Liver (tissue), 9 donors: Measurements from ENCODE around the gene SLC8A1. TPM values are rescaled to one million over a fixed set of nuclear protein-coding genes. Genes with fewer than 3 reads are reported as not detected.

Experiments
- DNase-seq: peaks from one replicate; pipeline ENCODE4 v3.0.0-alpha.2; 2017; ENCODE audit warnings: low spot score
- H3K27ac ChIP-seq, 2 donors: one replicate each; pipeline ENCODE4 v1.7.0; 2013; ENCODE audit warnings: inconsistent platforms in 2 of 2, low read length in 2 of 2, control low read depth in 1 of 2, low read depth in 1 of 2, mild to moderate bottlenecking in 1 of 2
- H3K27me3 ChIP-seq, 4 donors: one replicate each; pipeline versions ENCODE4 v1.6.1 to v1.7.0; 2013; ENCODE audit warnings: low read length in 3 of 4, inconsistent platforms in 1 of 4, mild to moderate bottlenecking in 1 of 4, moderate library complexity in 1 of 4; ENCODE audit not compliant: control insufficient read depth in 4 of 4, insufficient read depth in 4 of 4
- H3K36me3 ChIP-seq, 4 donors: one replicate each; pipeline versions ENCODE4 v1.6.1 to v1.7.0; 2013; ENCODE audit warnings: low read length in 3 of 4, mild to moderate bottlenecking in 3 of 4, low read depth in 1 of 4, moderate library complexity in 1 of 4; ENCODE audit not compliant: control insufficient read depth in 4 of 4, insufficient read depth in 3 of 4
- H3K4me1 ChIP-seq, 4 donors: one replicate each; pipeline versions ENCODE4 v1.6.1 to v1.7.0; 2013; ENCODE audit warnings: low read length in 3 of 4, mild to moderate bottlenecking in 3 of 4, moderate library complexity in 1 of 4; ENCODE audit not compliant: control insufficient read depth in 4 of 4, insufficient read depth in 4 of 4
- H3K4me3 ChIP-seq, 3 donors: one replicate each; pipeline versions ENCODE4 v1.6.1 to v1.7.0; 2013; ENCODE audit warnings: low read length in 3 of 3, control low read depth in 1 of 3, low read depth in 1 of 3, mild to moderate bottlenecking in 1 of 3
- H3K9ac ChIP-seq, 2 donors: one replicate each; pipeline ENCODE4 v1.7.0; 2013; ENCODE audit warnings: low read length in 2 of 2, mild to moderate bottlenecking in 2 of 2, moderate library complexity in 2 of 2, control low read depth in 1 of 2, low read depth in 1 of 2
- H3K9me3 ChIP-seq, 4 donors: one replicate each; pipeline versions ENCODE4 v1.6.1 to v1.7.0; 2013; ENCODE audit warnings: low read length in 3 of 4; ENCODE audit not compliant: control insufficient read depth in 4 of 4
- ATF3 ChIP-seq: IDR thresholded peaks from 2 replicates; pipeline ENCODE4 v1.6.1; 2016; ENCODE audit warnings: antibody characterized with exemption
- CTCF ChIP-seq: fragments of 150-350 bp; IDR thresholded peaks from 2 replicates; pipeline ENCODE4 v1.5.1; 2017; ENCODE audit warnings: improper control_type of control experiment, low read depth, low read length; ENCODE audit not compliant: missing input control
- EGR1 ChIP-seq, 2 donors: IDR thresholded peaks; 2 replicates each; pipeline ENCODE4 v1.6.1; 2016 to 2018; ENCODE audit warnings: antibody characterized with exemption in 2 of 2, low read depth in 2 of 2
- FOXA1 ChIP-seq: IDR thresholded peaks from 2 replicates; pipeline ENCODE4 v1.6.1; 2016; ENCODE audit warnings: antibody characterized with exemption
- FOXA2 ChIP-seq: IDR thresholded peaks from 2 replicates; pipeline ENCODE4 v1.6.1; 2016; ENCODE audit warnings: antibody characterized with exemption
- GABPA ChIP-seq, 2 donors: IDR thresholded peaks in 1 of 2; conservative IDR thresholded peaks in 1 of 2; 2 replicates each; pipeline ENCODE4 v1.6.1; 2016; ENCODE audit warnings: antibody characterized with exemption in 2 of 2, mild to moderate bottlenecking in 1 of 2, moderate library complexity in 1 of 2
- HNF4A ChIP-seq, 2 donors: conservative IDR thresholded peaks; 2 replicates each; pipeline ENCODE4 v1.6.1; 2016; ENCODE audit warnings: antibody characterized with exemption in 2 of 2, mild to moderate bottlenecking in 2 of 2
- HNF4G ChIP-seq: IDR thresholded peaks from 2 replicates; pipeline ENCODE4 v1.6.1; 2016; ENCODE audit warnings: antibody characterized with exemption
- JUND ChIP-seq, 2 donors: IDR thresholded peaks; 2 replicates each; pipeline ENCODE4 v1.6.1; 2016; ENCODE audit warnings: antibody characterized with exemption in 2 of 2
- MAX ChIP-seq: IDR thresholded peaks from 2 replicates; pipeline ENCODE4 v1.6.1; 2016; ENCODE audit warnings: antibody characterized with exemption
- NR2F2 ChIP-seq: IDR thresholded peaks from 2 replicates; pipeline ENCODE4 v1.6.1; 2016; ENCODE audit warnings: antibody characterized with exemption
- RAD21 ChIP-seq, 2 donors: IDR thresholded peaks; 2 replicates each; pipeline ENCODE4 v1.6.1; 2016; ENCODE audit warnings: antibody characterized with exemption in 2 of 2, mild to moderate bottlenecking in 2 of 2
- REST ChIP-seq: IDR thresholded peaks from 2 replicates; pipeline ENCODE4 v1.6.1; 2016; ENCODE audit warnings: antibody characterized with exemption, mild to moderate bottlenecking
- RXRA ChIP-seq, 2 donors: IDR thresholded peaks; 2 replicates each; pipeline ENCODE4 v1.6.1; 2017 to 2018; ENCODE audit warnings: antibody characterized with exemption in 2 of 2, mild to moderate bottlenecking in 1 of 2
- SP1 ChIP-seq: IDR thresholded peaks from 2 replicates; pipeline ENCODE4 v1.6.1; 2018; ENCODE audit warnings: antibody characterized with exemption, mild to moderate bottlenecking
- TAF1 ChIP-seq: conservative IDR thresholded peaks from 2 replicates; pipeline ENCODE4 v1.6.1; 2016; ENCODE audit warnings: antibody characterized with exemption, mild to moderate bottlenecking
- YY1 ChIP-seq: IDR thresholded peaks from 2 replicates; pipeline ENCODE4 v1.6.1; 2016; ENCODE audit warnings: antibody characterized with exemption, mild to moderate bottlenecking
- ZBTB33 ChIP-seq: IDR thresholded peaks from 2 replicates; pipeline ENCODE4 v1.6.1; 2016; ENCODE audit warnings: antibody characterized with exemption
- WGBS: extraction: QIAGEN DNeasy Blood & Tissue Kit; methylation state at CpG from one replicate; pipeline ENCODE4 v1.1.7; 2013; 5-methylcytosine and 5-hydroxymethylcytosine counted together
- polyA plus RNA-seq, 2 donors: library from polyadenylated mRNA; stranded (reverse) in 1 of 2; unstranded in 1 of 2; fragments of 200-250 nt in 1 of 2; fragments of >200 nt in 1 of 2; fragmentation: Nextera tagmentation in 1 of 2; extraction: Ambion mirVana in 1 of 2; gene quantifications; one replicate each; pipeline versions ENCODE4 v1.2.1 to v1.2.3, GENCODE V29; 2013 to 2015
- total RNA-seq, 2 donors: library from RNA; depleted of rRNA; stranded (reverse); fragments of >200 nt; gene quantifications; one replicate each; pipeline ENCODE4 v1.2.3, GENCODE V29; 2014
- donor health status: healthy.
- donor health status: healthy.
- donor health status: healthy.
- donor health status: healthy.
- donor health status: healthy.

Gene SLC8A1
- total and polyA plus RNA-seq, 4 donors = 1.2 to 18.5 (median 8.2) TPM

- 88% methylated on average over 2 of the region's 2 CpGs for WGBS
- no peak for DNase-seq
- H3K27me3 ChIP-seq = no peaks in the 10 kb centered on the region
- peaks cover 0 to 1% (median 0%) of the 10 kb centered on the region in 4 donors for H3K4me1 ChIP-seq
- H3K9ac ChIP-seq = no peak overlapping the region
- no peak overlapping the region for H3K27ac ChIP-seq
- TF ChIP-seq TAF1 (no peak), RXRA (IDR thresholded peaks at IDR 0.05) (no peak), SP1 (no peak), CTCF (no peak), RAD21 (IDR thresholded peaks at IDR 0.05) (no peak), JUND (IDR thresholded peaks at IDR 0.05) (no peak), YY1 (no peak), FOXA2 (no peak), EGR1 (IDR thresholded peaks at IDR 0.05; ENCODE audit: low read depth in 2 of 2) (no peak), HNF4A (conservative IDR thresholded peaks at IDR 0.05) (no peak), MAX (no peak), REST (no peak), HNF4G (no peak), NR2F2 (no peak), ATF3 (no peak), GABPA (IDR thresholded peaks at IDR 0.05 in 1 of 2, conservative IDR thresholded peaks at IDR 0.05 in 1 of 2) (no peak), FOXA1 (no peak), ZBTB33 (no peak)
- H3K36me3 ChIP-seq = no peaks in the 10 kb centered on the region
- no peaks in the 10 kb centered on the region for H3K9me3 ChIP-seq
- H3K4me3 ChIP-seq = no peak overlapping the region
Observed at GRCh38 chr2:40367652-40368051, 84.2 kb downstream of the SLC8A1 start.
